Karpas-422 (cell line): Measurements from ENCODE around the gene PRKX. TPM values are rescaled to one million over a fixed set of nuclear protein-coding genes. Genes with fewer than 3 reads are reported as not detected.
"Not testable (repeated sequence)": the region's sequence is repeated elsewhere in the genome, so short reads cannot be mapped to it uniquely, and the experiment has no call there.

Source experiments
- DNase-seq: peaks from one replicate; pipeline ENCODE4 v3.0.0-alpha.2; 2015
- H2AFZ ChIP-seq: fragments of 200-600 bp; sonication (generic); 2 replicates; pipeline ENCODE4 v1.6.1; 2014; ENCODE audit warnings: antibody characterized with exemption, low read length, mixed read lengths
- H3K27ac ChIP-seq: fragments of 200-600 bp; sonication (generic); 2 replicates; pipeline ENCODE4 v1.5.1; 2014; ENCODE audit warnings: mild to moderate bottlenecking, low read length, moderate library complexity
- H3K27me3 ChIP-seq: fragments of 200-600 bp; sonication (generic); 2 replicates; pipeline ENCODE4 v1.6.1; 2014; ENCODE audit warnings: low read length, mixed read lengths
- H3K36me3 ChIP-seq: fragments of 200-600 bp; sonication (generic); 2 replicates; pipeline ENCODE4 v1.6.1; 2014; ENCODE audit warnings: low read length, mixed read lengths; ENCODE audit not compliant: insufficient read depth
- H3K4me1 ChIP-seq: fragments of 200-600 bp; sonication (generic); 2 replicates; pipeline ENCODE4 v1.6.1; 2014; ENCODE audit warnings: mild to moderate bottlenecking, low read length, mixed read lengths
- H3K4me2 ChIP-seq: fragments of 200-600 bp; sonication (generic); 2 replicates; pipeline ENCODE4 v1.6.1; 2014; ENCODE audit warnings: low read length, low read depth, mild to moderate bottlenecking; ENCODE audit not compliant: poor library complexity, severe bottlenecking
- H3K4me3 ChIP-seq: fragments of 200-600 bp; sonication (generic); 2 replicates; pipeline ENCODE4 v1.5.1; 2014; ENCODE audit warnings: mild to moderate bottlenecking, antibody characterized with exemption, low read length, mixed read lengths
- H3K79me2 ChIP-seq: fragments of 200-600 bp; sonication (generic); 2 replicates; pipeline ENCODE4 v1.6.1; 2014; ENCODE audit warnings: mild to moderate bottlenecking, low read length, mixed read lengths
- H3K9ac ChIP-seq: fragments of 200-600 bp; sonication (generic); 2 replicates; pipeline ENCODE4 v1.6.0; 2014; ENCODE audit warnings: low read length
- H3K9me2 ChIP-seq: fragments of 200-600 bp; sonication (generic), shearing (Covaris generic); replicated peaks from 2 replicates; pipeline ENCODE4 v1.6.0; 2014; ENCODE audit warnings: mild to moderate bottlenecking, low read length, moderate library complexity; ENCODE audit not compliant: insufficient read depth
- H3K9me3 ChIP-seq: fragments of 300-700, 200-600 bp; sonication (generic); 2 replicates; pipeline ENCODE4 v1.6.1; 2014; ENCODE audit warnings: low read length, mixed read lengths
- H4K20me1 ChIP-seq: fragments of 200-600 bp; sonication (generic); 2 replicates; pipeline ENCODE4 v1.6.1; 2014; ENCODE audit warnings: mild to moderate bottlenecking, antibody characterized with exemption, low read length, low read depth; ENCODE audit not compliant: insufficient read depth
- total RNA-seq: library from RNA; depleted of rRNA; stranded (reverse); fragments of >200 nt; shearing (Covaris generic); gene quantifications from 2 replicates; pipeline ENCODE4 v1.2.3, GENCODE V29; 2014; ENCODE audit warnings: low replicate concordance

PRKX gene
- total RNA-seq, 1 experiment from 2014 or later, result 18.2 TPM

- H3K4me2 ChIP-seq, H3K9ac ChIP-seq, H3K9me3 ChIP-seq, H3K36me3 ChIP-seq, H2AFZ ChIP-seq, H4K20me1 ChIP-seq, DNase-seq, H3K79me2 ChIP-seq, H3K4me1 ChIP-seq, H3K27ac ChIP-seq, H3K4me3 ChIP-seq, H3K9me2 ChIP-seq, H3K27me3 ChIP-seq: not testable (repeated sequence)
These were observed 22.4 kb upstream of the PRKX start for GRCh38 chrX:3735891-3736290.

DNA sequence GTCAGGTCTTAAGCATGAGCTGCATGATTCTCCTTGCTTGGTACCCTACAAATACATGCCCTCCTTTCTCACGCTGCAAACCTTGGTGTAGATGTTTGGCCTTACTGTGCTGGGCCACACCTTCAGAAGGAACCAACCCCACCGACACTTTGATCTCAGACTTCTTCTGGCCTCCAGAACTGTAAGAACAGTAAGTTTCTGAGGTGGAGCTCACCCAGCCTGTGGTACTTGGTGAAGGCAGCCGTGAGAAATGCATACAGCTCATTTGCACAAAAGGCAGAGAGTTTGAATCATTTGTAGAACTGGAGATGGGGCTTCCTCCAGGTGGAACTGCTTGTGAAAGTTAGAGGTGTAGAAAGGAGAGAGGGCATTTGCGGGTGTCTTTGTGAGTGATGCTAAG is 21.0 kb upstream of the PRKX start:
- H3K9me2 ChIP-seq, DNase-seq, H4K20me1 ChIP-seq, H2AFZ ChIP-seq, H3K9me3 ChIP-seq, H3K79me2 ChIP-seq, H3K36me3 ChIP-seq, H3K4me2 ChIP-seq, H3K4me3 ChIP-seq, H3K4me1 ChIP-seq, H3K27ac ChIP-seq, H3K27me3 ChIP-seq, H3K9ac ChIP-seq: not testable (repeated sequence)

DNA sequence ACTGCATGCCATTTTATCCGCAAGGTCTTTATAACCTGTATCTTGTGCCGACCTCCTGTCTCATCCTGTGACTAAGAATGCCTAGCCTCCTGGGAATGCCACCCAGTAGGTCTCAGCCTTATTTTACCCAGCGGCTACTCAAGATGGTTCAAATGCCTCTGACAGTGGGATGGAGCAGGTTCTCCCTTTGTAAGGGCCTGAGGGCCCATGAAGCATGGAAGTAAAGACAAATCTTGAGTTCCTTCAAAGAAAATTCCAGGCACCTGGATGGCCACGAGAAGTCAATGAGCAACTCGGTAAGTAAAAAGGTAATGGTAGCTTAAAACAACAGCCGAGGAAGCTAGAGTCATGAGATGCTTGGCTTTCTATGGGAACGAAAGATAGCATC is 19.6 kb upstream of the PRKX start:
- H3K27me3 ChIP-seq, result no peaks in the 10 kb centered on the region
- no peak overlapping the region for H3K27ac ChIP-seq
- no peaks in the 10 kb centered on the region for H4K20me1 ChIP-seq
- no peak overlapping the region for H3K9ac ChIP-seq
- H3K4me2 ChIP-seq, result no peak overlapping the region
- H3K36me3 ChIP-seq, result no peaks in the 10 kb centered on the region
- no peaks in the 10 kb centered on the region for H3K9me2 ChIP-seq
- no peaks in the 10 kb centered on the region for H3K4me1 ChIP-seq
- H3K9me3 ChIP-seq, result no peaks in the 10 kb centered on the region
- no peaks in the 10 kb centered on the region for H3K79me2 ChIP-seq
- H2AFZ ChIP-seq, result no peak overlapping the region
- no peak overlapping the region for H3K4me3 ChIP-seq
- no peak for DNase-seq

DNA sequence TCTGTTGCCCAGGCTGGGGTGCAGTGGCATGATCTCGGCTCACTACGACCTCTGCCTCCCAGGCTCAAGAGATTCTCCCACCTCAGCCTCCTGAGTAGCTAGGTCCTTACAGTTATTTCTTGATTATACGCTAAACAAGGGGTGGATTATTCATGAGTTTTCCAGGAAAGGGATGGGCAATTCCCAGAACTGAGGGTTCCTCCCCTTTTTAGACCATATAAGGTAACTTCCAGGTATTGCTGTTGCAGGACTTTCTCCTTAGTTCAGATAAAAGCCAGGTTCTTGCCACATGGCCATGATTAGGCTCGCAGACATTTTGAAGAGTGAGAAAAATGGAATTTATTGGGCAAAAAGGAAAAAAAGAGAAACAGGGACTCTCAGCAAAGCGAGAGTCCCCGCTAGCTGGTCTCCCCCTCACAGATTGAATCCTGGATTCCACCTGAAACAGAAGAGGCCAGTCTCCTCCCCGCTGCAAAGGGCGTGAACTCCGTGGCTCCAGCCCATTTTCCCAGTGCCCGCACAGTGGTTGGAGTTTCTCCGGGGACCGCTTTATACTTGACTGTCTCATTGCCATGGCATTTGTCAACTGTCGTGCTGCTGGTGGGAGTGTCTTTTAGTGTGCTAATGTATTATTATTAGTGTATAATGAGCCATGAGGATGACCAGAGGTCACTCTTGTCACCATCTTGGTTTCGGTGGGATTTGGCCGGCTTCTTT is 19.0 kb upstream of the PRKX start:
- H3K9me3 ChIP-seq, H4K20me1 ChIP-seq, H3K9me2 ChIP-seq, H3K36me3 ChIP-seq, H3K4me2 ChIP-seq, H3K4me1 ChIP-seq, DNase-seq, H3K27ac ChIP-seq, H2AFZ ChIP-seq, H3K4me3 ChIP-seq, H3K79me2 ChIP-seq, H3K9ac ChIP-seq, H3K27me3 ChIP-seq: not testable (repeated sequence)

GRCh38 chrX:3728454-3728853 is 15.0 kb upstream of the PRKX start:
- Histone ChIP-seq H4K20me1 (no peaks in the 10 kb centered on the region), H3K9me2 (no peaks in the 10 kb centered on the region), H3K4me2 (no peak overlapping the region), H3K9me3 (no peaks in the 10 kb centered on the region), H3K4me3 (no peak overlapping the region), H2AFZ (no peak overlapping the region), H3K36me3 (no peaks in the 10 kb centered on the region), H3K9ac (no peak overlapping the region), H3K4me1 (no peaks in the 10 kb centered on the region), H3K27me3 (no peaks in the 10 kb centered on the region), H3K27ac (no peak overlapping the region), H3K79me2 (no peaks in the 10 kb centered on the region)
- DNase-seq, result no peak

DNA sequence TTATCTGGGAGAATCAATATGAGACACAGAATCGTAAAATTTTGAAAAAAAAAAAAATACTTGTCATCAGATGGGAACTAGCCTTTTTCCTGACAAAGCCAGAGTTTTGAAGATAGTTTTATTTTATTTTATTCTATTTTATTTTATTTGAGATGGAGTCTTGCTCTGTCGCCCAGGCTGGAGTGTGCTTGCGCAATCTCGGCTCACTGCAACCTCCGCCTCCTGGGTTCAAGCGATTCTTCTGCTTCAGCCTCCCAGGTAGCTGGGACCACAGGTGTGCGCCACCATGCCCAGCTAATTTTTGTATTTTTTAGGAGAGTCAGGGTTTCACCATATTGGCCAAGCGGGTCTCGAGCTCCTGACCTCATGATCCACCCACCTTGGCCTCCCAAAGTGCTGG is 10.0 kb upstream of the PRKX start:
- H3K79me2 ChIP-seq, DNase-seq, H3K36me3 ChIP-seq, H3K27me3 ChIP-seq, H3K4me1 ChIP-seq, H2AFZ ChIP-seq, H3K4me2 ChIP-seq, H3K9me3 ChIP-seq, H3K9me2 ChIP-seq, H3K27ac ChIP-seq, H3K4me3 ChIP-seq, H4K20me1 ChIP-seq, H3K9ac ChIP-seq: not testable (repeated sequence)

DNA sequence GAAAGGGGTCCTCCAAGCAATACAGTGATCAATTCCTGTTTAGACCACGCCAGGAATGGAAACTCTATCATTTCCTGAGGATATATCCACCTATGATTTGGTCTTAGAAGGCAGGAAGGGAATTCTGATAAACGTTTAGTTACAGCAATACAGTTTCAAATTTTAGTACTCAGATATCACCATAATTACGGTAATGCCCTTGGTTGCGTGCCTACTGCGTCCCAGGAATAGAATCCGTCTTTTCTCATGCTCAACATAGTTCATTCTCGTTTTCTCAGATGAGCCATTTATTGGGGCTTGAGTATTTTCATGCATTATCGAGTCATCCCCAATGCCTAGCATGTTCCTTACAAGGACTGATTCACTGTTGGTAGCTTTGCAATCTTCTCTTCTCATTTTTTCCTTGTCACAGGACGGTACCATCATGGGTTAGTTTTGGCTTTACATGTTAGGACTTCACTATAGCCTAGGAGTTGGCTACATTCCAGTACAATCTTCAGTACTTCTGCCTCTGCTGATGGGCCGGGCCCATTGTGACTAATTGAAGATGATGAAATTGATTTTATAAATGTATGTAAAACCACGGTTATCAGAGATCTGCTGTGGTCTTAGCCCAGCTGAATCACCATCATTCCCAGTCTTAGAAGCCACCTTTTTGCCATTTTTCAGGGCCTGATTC is 4.4 kb upstream of the PRKX start:
- Histone ChIP-seq H3K27ac (no peak overlapping the region), H3K9me2 (no peaks in the 10 kb centered on the region), H2AFZ (no peak overlapping the region), H3K4me2 (no peak overlapping the region), H3K79me2 (peaks cover under 1% of the 10 kb centered on the region; the same call in 1 of the 2 replicates), H3K9ac (no peak overlapping the region), H3K9me3 (no peaks in the 10 kb centered on the region), H4K20me1 (no peaks in the 10 kb centered on the region), H3K4me3 (no peak overlapping the region), H3K36me3 (no peaks in the 10 kb centered on the region), H3K27me3 (no peaks in the 10 kb centered on the region), H3K4me1 (peaks cover 9% of the 10 kb centered on the region)
- DNase-seq, result no peak

GRCh38 chrX:3715921-3716320 is 2.5 kb upstream of the PRKX start:
- H3K27ac ChIP-seq, result no peak overlapping the region
- H3K4me3 ChIP-seq, result no peak overlapping the region
- H2AFZ ChIP-seq, result no peak overlapping the region
- no peaks in the 10 kb centered on the region for H3K9me2 ChIP-seq
- H3K27me3 ChIP-seq, result no peaks in the 10 kb centered on the region
- no peak overlapping the region for H3K4me2 ChIP-seq
- H3K36me3 ChIP-seq, result no peaks in the 10 kb centered on the region
- no peak overlapping the region for H3K9ac ChIP-seq
- peaks cover 23% of the 10 kb centered on the region for H3K4me1 ChIP-seq
- H3K79me2 ChIP-seq, result peaks cover 20% of the 10 kb centered on the region
- 0 out of 2 replicates have a peak, but pooled peaks cover 5% of the 10 kb centered on the region for H4K20me1 ChIP-seq
- H3K9me3 ChIP-seq, result no peaks in the 10 kb centered on the region
- DNase-seq, result no peak
